Lung (tissue), 12 donors: ENCODE data around the gene CEP70. TPM values are rescaled to one million over a fixed set of nuclear protein-coding genes. Genes with fewer than 3 reads are reported as not detected.

ENCODE experiments used
- ATAC-seq: fragments of 200-7000 bp; cut with Tn5 transposase; one replicate; pipeline ENCODE4 v1.9.1; 2020; ENCODE audit warnings: moderate number of reproducible peaks; ENCODE audit not compliant: insufficient read depth, low FRiP score
- DNase-seq, 3 donors: peaks; one replicate each; pipeline ENCODE4 v3.0.0-alpha.2; 2013 to 2017
- H3K27ac ChIP-seq, 2 donors: one replicate each; pipeline ENCODE4 v1.5.1; 2013; ENCODE audit warnings: mild to moderate bottlenecking in 2 of 2, moderate library complexity in 2 of 2, control low read depth in 1 of 2, inconsistent platforms in 1 of 2, low read depth in 1 of 2, low read length in 1 of 2
- H3K27me3 ChIP-seq, 3 donors: one replicate each; pipeline ENCODE4 v1.5.1; 2013; ENCODE audit warnings: low read length in 2 of 3; ENCODE audit not compliant: control insufficient read depth in 3 of 3, insufficient read depth in 3 of 3
- H3K36me3 ChIP-seq, 4 donors: one replicate each; pipeline ENCODE4 v1.5.1; 2013; ENCODE audit warnings: low read length in 4 of 4, mild to moderate bottlenecking in 1 of 4, moderate library complexity in 1 of 4; ENCODE audit not compliant: control insufficient read depth in 4 of 4, insufficient read depth in 4 of 4
- H3K4me1 ChIP-seq, 5 donors: one replicate each; pipeline ENCODE4 v1.5.1; 2013; ENCODE audit warnings: low read length in 5 of 5, mild to moderate bottlenecking in 2 of 5, moderate library complexity in 1 of 5; ENCODE audit not compliant: control insufficient read depth in 5 of 5, insufficient read depth in 5 of 5
- H3K4me3 ChIP-seq: one replicate; pipeline ENCODE4 v1.5.1; 2013; ENCODE audit warnings: mild to moderate bottlenecking, control low read depth, moderate library complexity
- H3K9ac ChIP-seq, 2 donors: one replicate each; pipeline ENCODE4 v1.5.1; 2013; ENCODE audit warnings: low read length in 2 of 2, control low read depth in 1 of 2; ENCODE audit not compliant: insufficient read depth in 1 of 2
- H3K9me3 ChIP-seq, 4 donors: one replicate each; pipeline ENCODE4 v1.5.1; 2013; ENCODE audit warnings: low read length in 3 of 4, mild to moderate bottlenecking in 1 of 4, moderate library complexity in 1 of 4; ENCODE audit not compliant: control insufficient read depth in 4 of 4, insufficient read depth in 3 of 4
- CTCF ChIP-seq: IDR thresholded peaks from 2 replicates; pipeline ENCODE4 v1.5.1; 2012; ENCODE audit warnings: mild to moderate bottlenecking; ENCODE audit errors: control extremely low read depth, extremely low read depth
- WGBS, 2 donors: extraction: QIAGEN DNeasy Blood & Tissue Kit; methylation state at CpG; one replicate each; pipeline ENCODE4 v1.1.7; 2013; 5-methylcytosine and 5-hydroxymethylcytosine counted together
- polyA plus RNA-seq, 2 donors: library from polyadenylated mRNA; stranded (reverse); fragments of 200-250 nt; gene quantifications; one replicate each; pipeline ENCODE4 v1.2.1, GENCODE V29; 2013
- total RNA-seq, 2 donors: library from RNA; depleted of rRNA in 1 of 2; stranded (reverse); fragments of >200 nt in 1 of 2; gene quantifications; one replicate each; pipeline ENCODE4 v1.2.1, GENCODE V29; 2014 to 2021
- donor health status: control.
- donor health status: control.
- donor health status: Bipolar disorder and iron deficiency.
- donor health status: healthy.
- donor health status: DM: yes; HTN: yes; CAD: no.

The CEP70 gene
- total and polyA plus RNA-seq, 4 donors: 19.5 to 137 (median 32.5) TPM

- peak overlapping the region in 1 of 2 donors; percentile 5 for H3K27ac ChIP-seq
- H3K9ac ChIP-seq: no peak overlapping the region
- H3K27me3 ChIP-seq: no peaks in the 10 kb centered on the region
- 88% methylated on average over 7 of the region's 7 CpGs for WGBS, 2 donors
- TF ChIP-seq CTCF: no peak
- H3K4me3 ChIP-seq: no peak overlapping the region
- DNase-seq: no peak
- H3K36me3 ChIP-seq: no peaks in the 10 kb centered on the region
- peaks cover 0 to 38% (median 6%) of the 10 kb centered on the region in 5 donors for H3K4me1 ChIP-seq
- no peaks in the 10 kb centered on the region for H3K9me3 ChIP-seq
- ATAC-seq: no peak
These were observed 148.8 kb downstream of the CEP70 start for GRCh38 chr3:138445236-138445635.

Other genes starting within 250 kb of the CEP70 start
- gene MRAS, start 245.7 kb downstream of the CEP70 start, total RNA-seq: 10 to 100 TPM; 22.5 to 28.7 TPM
- 10 to 100 TPM; 12.6 to 22.2 TPM for gene MRAS, start 245.7 kb downstream of the CEP70 start, polyA plus RNA-seq
- gene ESYT3, start 159.6 kb downstream of the CEP70 start, total RNA-seq: 10 to 100 TPM; 38.3 to 71.0 TPM
- 10 to 100 TPM in 1 of 2 donors, 1 to 10 TPM in 1; 5.7 to 15.7 TPM for gene ESYT3, start 159.6 kb downstream of the CEP70 start, polyA plus RNA-seq
- 10 to 100 TPM; 16.3 to 28.6 TPM for gene FAIM, start 14.5 kb upstream of the CEP70 start, total RNA-seq
- gene FAIM, start 14.5 kb upstream of the CEP70 start, polyA plus RNA-seq: 10 to 100 TPM; 14.9 to 22.5 TPM
- 10 to 100 TPM; 34.9 to 41.9 TPM for gene PIK3CB, start 240.7 kb upstream of the CEP70 start, total RNA-seq
- 10 to 100 TPM; 12.8 to 20.2 TPM for gene PIK3CB, start 240.7 kb upstream of the CEP70 start, polyA plus RNA-seq